Tibial nerve (tissue), 4 donors: ENCODE measurements around the gene MLXIP. TPM values are rescaled to one million over a fixed set of nuclear protein-coding genes. Genes with fewer than 3 reads are reported as not detected.
"Not testable (repeated sequence)": the region's sequence is repeated elsewhere in the genome, so short reads cannot be mapped to it uniquely, and the experiment has no call there.

Experiments used
- DNase-seq, 2 donors: peaks; one replicate each; pipeline ENCODE4 v3.0.0-alpha.2; 2019; ENCODE audit warnings: low spot score in 2 of 2
- H3K27ac ChIP-seq, 4 donors: fragments of 200-600 bp; sonication (generic) in 3 of 4; one replicate each; pipeline ENCODE4 v1.5.1; 2017 to 2019; ENCODE audit warnings: mild to moderate bottlenecking in 1 of 4
- H3K27me3 ChIP-seq, 2 donors: fragments of 200-600 bp; sonication (generic) in 1 of 2; one replicate each; pipeline versions ENCODE4 v1.5.1 to v1.6.0; 2017 to 2019
- H3K36me3 ChIP-seq, 3 donors: fragments of 200-600 bp; sonication (generic); one replicate each; pipeline ENCODE4 v1.5.1; 2018 to 2019
- H3K4me1 ChIP-seq, 4 donors: fragments of 200-600 bp; sonication (generic) in 3 of 4; one replicate each; pipeline ENCODE4 v1.5.1; 2017 to 2019
- H3K4me3 ChIP-seq, 4 donors: fragments of 200-600 bp; sonication (generic) in 3 of 4; one replicate each; pipeline ENCODE4 v1.5.1; 2017 to 2019; ENCODE audit warnings: mild to moderate bottlenecking in 1 of 4, moderate library complexity in 1 of 4
- H3K9me3 ChIP-seq, 4 donors: fragments of 200-600 bp; sonication (generic) in 3 of 4; one replicate each; pipeline ENCODE4 v1.5.1; 2017 to 2019
- EP300 ChIP-seq, 2 donors: sonication (generic); formaldehyde crosslinking; IDR thresholded peaks; one replicate each; pipeline ENCODE4 v1.6.1; 2017; ENCODE audit warnings: antibody characterized with exemption in 2 of 2, mild to moderate bottlenecking in 1 of 2
- POLR2A ChIP-seq, 2 donors: fragments of 450-650 bp; IDR thresholded peaks; one replicate each; pipeline ENCODE4 v1.6.1; 2017; ENCODE audit warnings: antibody characterized with exemption in 2 of 2, mild to moderate bottlenecking in 2 of 2, moderate library complexity in 2 of 2
- WGBS, 2 donors: methylation state at CpG; one replicate each; pipeline ENCODE4 v1.1.5; 2018; 5-methylcytosine and 5-hydroxymethylcytosine counted together
- total RNA-seq, 4 donors: library from RNA; depleted of rRNA; stranded (reverse); fragments of >200 nt; gene quantifications; one replicate each; pipeline ENCODE4 v1.1.0, GENCODE V29; 2016
- TF ChIP-seq, protein P1 (sequence below), 5 experiments: fragments of 200-600 bp in 3 of 5; fragments of 450-650 bp in 2 of 5; sonication (generic) in 3 of 5; IDR thresholded peaks; one replicate each; pipeline ENCODE4 v1.5.1; 2016 to 2019; ENCODE audit warnings: antibody characterized with exemption in 5 of 5, mild to moderate bottlenecking in 3 of 5, moderate library complexity in 2 of 5

The MLXIP gene
- total RNA-seq, 4 donors from 2014 or later, result 22.1 to 57.0 (median 27.1) TPM

DNA sequence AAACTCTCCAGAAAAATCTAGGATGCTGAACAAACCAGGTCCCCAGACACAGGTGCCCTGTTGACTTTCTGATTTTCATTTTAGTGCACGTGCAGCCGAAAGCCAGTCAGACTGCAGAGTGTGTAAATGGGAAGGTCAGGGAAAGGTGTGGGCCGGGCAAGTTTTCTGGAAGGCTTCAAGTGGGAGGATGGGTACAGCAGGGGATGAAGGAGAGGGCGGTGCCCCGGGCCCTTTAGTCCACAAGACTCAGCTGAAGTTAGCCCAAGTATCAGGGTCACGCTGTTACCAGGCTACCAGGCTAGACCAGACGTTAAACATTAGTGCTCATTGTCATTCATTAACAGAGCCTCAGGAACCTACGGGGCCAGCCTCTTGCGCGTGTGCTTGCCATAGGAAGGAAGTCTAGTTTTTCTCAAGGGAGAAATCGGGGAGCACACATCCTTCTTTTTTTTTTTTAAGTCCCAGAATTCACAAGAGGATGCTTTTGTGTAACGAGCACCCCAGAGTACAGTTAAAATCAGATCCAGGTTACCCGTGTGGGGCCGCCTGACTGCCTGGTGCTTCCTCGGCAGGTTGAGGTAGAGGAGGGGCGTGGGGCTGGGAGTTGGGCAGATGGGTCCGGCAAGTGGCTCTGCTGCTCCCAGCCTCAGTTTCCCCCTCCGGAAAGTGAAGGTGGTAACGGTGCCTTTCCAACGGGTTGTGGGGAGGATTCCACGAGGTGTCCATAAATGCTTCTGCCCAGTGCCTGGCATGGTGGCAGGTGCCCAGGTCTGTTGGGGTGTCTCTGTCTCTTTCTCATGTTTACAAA, 37.8 kb upstream of the MLXIP start:
- WGBS, 2 donors, result 80 to 84% methylated on average over 21 of the region's 21 CpGs
- no peaks in the 10 kb centered on the region for H3K4me1 ChIP-seq
- H3K36me3 ChIP-seq, result peaks cover 0 to 73% (median 0%) of the 10 kb centered on the region in 3 donors
- no peaks in the 10 kb centered on the region for H3K27me3 ChIP-seq
- H3K9me3 ChIP-seq, result peaks cover 0 to 3% (median 0%) of the 10 kb centered on the region in 4 donors
- TF ChIP-seq, protein P1, sequence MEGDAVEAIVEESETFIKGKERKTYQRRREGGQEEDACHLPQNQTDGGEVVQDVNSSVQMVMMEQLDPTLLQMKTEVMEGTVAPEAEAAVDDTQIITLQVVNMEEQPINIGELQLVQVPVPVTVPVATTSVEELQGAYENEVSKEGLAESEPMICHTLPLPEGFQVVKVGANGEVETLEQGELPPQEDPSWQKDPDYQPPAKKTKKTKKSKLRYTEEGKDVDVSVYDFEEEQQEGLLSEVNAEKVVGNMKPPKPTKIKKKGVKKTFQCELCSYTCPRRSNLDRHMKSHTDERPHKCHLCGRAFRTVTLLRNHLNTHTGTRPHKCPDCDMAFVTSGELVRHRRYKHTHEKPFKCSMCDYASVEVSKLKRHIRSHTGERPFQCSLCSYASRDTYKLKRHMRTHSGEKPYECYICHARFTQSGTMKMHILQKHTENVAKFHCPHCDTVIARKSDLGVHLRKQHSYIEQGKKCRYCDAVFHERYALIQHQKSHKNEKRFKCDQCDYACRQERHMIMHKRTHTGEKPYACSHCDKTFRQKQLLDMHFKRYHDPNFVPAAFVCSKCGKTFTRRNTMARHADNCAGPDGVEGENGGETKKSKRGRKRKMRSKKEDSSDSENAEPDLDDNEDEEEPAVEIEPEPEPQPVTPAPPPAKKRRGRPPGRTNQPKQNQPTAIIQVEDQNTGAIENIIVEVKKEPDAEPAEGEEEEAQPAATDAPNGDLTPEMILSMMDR (IDR thresholded peaks at IDR 0.05), result no peak
- TF ChIP-seq POLR2A (IDR thresholded peaks at IDR 0.05), result no peak
- TF ChIP-seq EP300 (IDR thresholded peaks at IDR 0.05), result no peak
- H3K27ac ChIP-seq, result peak overlapping the region in 1 of 4 donors; percentile 34
- DNase-seq, result no peak
- H3K4me3 ChIP-seq, result no peak overlapping the region

DNA sequence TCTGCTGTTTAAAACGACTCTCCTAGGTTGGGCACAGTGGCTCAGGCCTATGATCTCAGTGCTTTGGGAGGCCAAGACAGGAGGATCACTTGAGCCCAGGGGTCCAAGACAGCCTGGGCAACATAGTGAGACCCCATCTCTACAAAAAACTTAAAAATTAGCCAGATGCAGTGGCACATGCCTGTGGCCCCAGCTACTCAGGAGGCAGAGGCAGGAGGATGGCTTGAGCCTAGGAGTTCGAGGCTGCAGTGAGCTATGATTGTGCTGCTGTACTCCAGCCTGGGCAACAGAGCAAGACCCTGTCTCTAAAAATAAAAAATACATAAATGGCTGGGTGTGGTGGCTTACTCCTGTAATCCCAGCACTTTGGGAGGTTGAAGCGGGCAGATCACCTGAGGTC, 37.1 kb upstream of the MLXIP start:
- WGBS, 2 donors, result 89 to 97% methylated on average over 3 of the region's 3 CpGs
- not testable (repeated sequence) for H3K4me1 ChIP-seq, H3K4me3 ChIP-seq, H3K27me3 ChIP-seq, H3K9me3 ChIP-seq, H3K27ac ChIP-seq, DNase-seq
- H3K36me3 ChIP-seq, result peaks cover 0 to 73% (median 0%) of the 10 kb centered on the region in 3 donors

DNA sequence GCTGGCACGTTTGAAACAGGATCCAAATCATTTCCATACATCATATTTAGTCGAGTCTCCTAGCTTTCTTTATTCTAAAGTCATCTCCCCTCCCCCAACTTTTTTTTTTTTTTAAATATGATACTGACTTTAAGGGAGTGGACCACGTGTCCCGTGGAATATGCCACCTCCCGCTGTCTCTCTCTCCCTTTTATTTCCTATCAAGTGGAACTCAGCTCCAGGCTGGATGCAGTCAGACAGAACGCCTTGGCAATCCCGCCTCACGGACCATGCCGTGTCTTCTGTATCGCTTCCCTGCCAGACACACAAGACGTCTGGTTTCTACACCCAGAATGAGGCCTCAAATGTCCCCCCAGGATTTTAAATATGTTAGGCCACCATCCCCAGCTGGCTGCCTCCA, 35.6 kb upstream of the MLXIP start:
- Histone ChIP-seq H3K36me3 (peaks cover 0 to 69% (median 0%) of the 10 kb centered on the region in 3 donors), H3K4me3 (no peak overlapping the region), H3K4me1 (no peaks in the 10 kb centered on the region), H3K27me3 (no peaks in the 10 kb centered on the region), H3K9me3 (peaks cover 0 to 3% (median 0%) of the 10 kb centered on the region in 4 donors), H3K27ac (no peak overlapping the region)
- WGBS, 2 donors, result 85 to 89% methylated on average over 11 of the region's 11 CpGs
- TF ChIP-seq EP300 (IDR thresholded peaks at IDR 0.05) (no peak), POLR2A (IDR thresholded peaks at IDR 0.05) (no peak)
- TF ChIP-seq, protein P1 (IDR thresholded peaks at IDR 0.05), result no peak
- no peak for DNase-seq

DNA sequence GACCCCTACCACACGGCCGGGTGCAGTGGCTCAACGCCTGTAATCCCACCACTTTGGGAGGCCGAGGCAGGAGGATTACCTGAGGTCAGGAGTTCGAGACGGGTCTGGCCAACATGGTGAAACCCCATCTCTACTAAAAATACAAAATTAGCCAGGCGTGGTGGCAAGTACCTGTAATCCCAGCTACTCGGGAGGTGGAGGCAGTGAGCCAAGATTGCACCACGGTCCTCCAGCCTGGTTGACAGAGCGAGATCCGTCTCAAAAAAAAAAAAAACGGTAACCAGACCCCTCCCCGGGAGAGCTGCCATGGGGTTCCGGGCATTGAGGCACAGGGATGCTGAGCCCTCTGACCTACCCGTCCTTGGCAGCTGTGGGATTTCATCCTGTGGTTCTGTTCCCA, 35.1 kb upstream of the MLXIP start:
- DNase-seq, result no peak
- 93 to 94% methylated on average over 15 of the region's 15 CpGs for WGBS, 2 donors
- peaks cover 0 to 3% (median 0%) of the 10 kb centered on the region in 4 donors for H3K9me3 ChIP-seq
- H3K4me3 ChIP-seq, result no peak overlapping the region
- no peak overlapping the region for H3K27ac ChIP-seq
- H3K4me1 ChIP-seq, result no peaks in the 10 kb centered on the region
- TF ChIP-seq, protein P1 (IDR thresholded peaks at IDR 0.05), result no peak
- TF ChIP-seq POLR2A (IDR thresholded peaks at IDR 0.05) (no peak), EP300 (IDR thresholded peaks at IDR 0.05) (no peak)
- H3K27me3 ChIP-seq, result no peaks in the 10 kb centered on the region
- peaks cover 0 to 67% (median 0%) of the 10 kb centered on the region in 3 donors for H3K36me3 ChIP-seq

DNA sequence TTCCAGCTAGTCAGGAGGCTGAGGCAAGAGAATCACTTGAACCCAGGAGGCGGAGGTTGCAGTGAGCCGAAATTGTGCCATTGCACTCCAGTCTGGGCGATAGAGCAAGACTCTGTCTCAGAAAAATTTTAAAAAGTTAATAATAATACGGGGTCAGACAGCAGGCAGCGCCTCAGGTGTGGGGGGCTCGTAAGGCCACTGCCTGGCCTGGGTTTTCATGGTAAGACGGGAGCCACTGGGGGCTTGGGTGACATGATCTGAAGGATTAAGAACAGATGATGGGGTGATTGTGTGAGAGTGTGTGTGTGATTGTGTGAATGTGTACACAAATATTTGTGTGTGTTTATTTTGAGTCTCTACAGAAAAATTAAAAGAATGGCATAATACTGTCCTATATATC, 33.3 kb upstream of the MLXIP start:
- Histone ChIP-seq H3K4me3 (no peak overlapping the region), H3K36me3 (peaks cover 0 to 58% (median 0%) of the 10 kb centered on the region in 3 donors), H3K4me1 (no peaks in the 10 kb centered on the region), H3K27me3 (no peaks in the 10 kb centered on the region), H3K27ac (no peak overlapping the region), H3K9me3 (peaks cover 0 to 3% (median 0%) of the 10 kb centered on the region in 4 donors)
- 98% methylated on average over 7 of the region's 7 CpGs for whole genome bisulfite sequencing, 2 donors
- TF ChIP-seq, protein P1 (IDR thresholded peaks at IDR 0.05), result no peak
- TF ChIP-seq EP300 (IDR thresholded peaks at IDR 0.05), result no peak
- TF ChIP-seq POLR2A (IDR thresholded peaks at IDR 0.05), result no peak
- DNase-seq, result no peak
